AG04450 (cell line): Measurements from ENCODE around the gene GLP1R. TPM values are rescaled to one million over a fixed set of nuclear protein-coding genes. Genes with fewer than 3 reads are reported as not detected.

Experiments used
- CTCF ChIA-PET: fragments of 300-600, 350-600 bp; formaldehyde crosslinking; extraction: SDS; loops from one replicate; lab custom pipeline; 2022; ENCODE audit warnings: antibody characterized with exemption, inconsistent platforms; lab: Charles Lee
- POLR2A ChIA-PET: fragments of 350-600 bp; formaldehyde crosslinking; extraction: SDS; loops from one replicate; lab custom pipeline; 2021; ENCODE audit warnings: antibody characterized with exemption, inconsistent platforms; lab: Yijun Ruan, JAX
- DNase-seq: peaks from one replicate; pipeline ENCODE4 v3.0.0-alpha.2; 2011; ENCODE audit warnings: low read depth, low spot score
- H3K27ac ChIP-seq: one replicate; pipeline ENCODE4 v1.5.1; 2012; ENCODE audit warnings: low read depth, low read length, control low read depth
- H3K27me3 ChIP-seq: one replicate; pipeline ENCODE4 v1.6.0; 2012; ENCODE audit warnings: low read length; ENCODE audit not compliant: control insufficient read depth, insufficient read depth
- H3K4me3 ChIP-seq: 2 replicates; pipeline ENCODE4 v1.5.1; 2011; ENCODE audit warnings: mild to moderate bottlenecking, low read depth, low read length, control low read depth
- H3K9me3 ChIP-seq: 2 replicates; pipeline ENCODE4 v1.5.1; 2012; ENCODE audit warnings: low read length; ENCODE audit not compliant: control insufficient read depth, insufficient read depth
- polyA plus RNA-seq: library from polyadenylated mRNA; depleted of rRNA; stranded (reverse); fragments of >200 nt; gene quantifications from 2 replicates; pipeline ENCODE4 v1.2.3, GENCODE V29; 2011
- TF ChIP-seq, protein P1 (sequence below): IDR thresholded peaks from 2 replicates; pipeline ENCODE4 v1.5.1; 2011; ENCODE audit warnings: low read depth, low read length, control low read depth, inconsistent platforms

Gene GLP1R
- polyA plus RNA-seq, 1 experiment = not detected

DNA sequence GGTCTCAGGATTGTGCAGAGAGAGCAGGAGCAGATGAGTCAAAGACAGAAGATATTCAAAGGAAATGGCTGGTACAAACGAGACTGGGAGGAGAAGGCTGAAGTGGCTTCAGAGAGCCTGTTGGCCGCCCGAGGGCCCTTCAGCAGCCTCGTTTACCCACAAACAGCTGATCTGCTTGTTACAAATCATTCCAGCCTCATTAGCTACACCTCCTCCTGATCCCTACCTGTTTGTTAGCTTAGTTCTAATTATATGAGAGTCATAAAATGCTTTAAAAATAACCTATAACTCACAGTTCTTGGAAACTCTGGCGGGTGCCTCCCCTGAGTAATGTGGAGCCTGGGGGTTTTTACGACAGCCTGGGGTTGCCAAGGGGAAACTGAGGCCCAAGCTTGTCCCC, 12.6 kb downstream of the GLP1R start:
- Histone ChIP-seq H3K27ac (no peak overlapping the region), H3K4me3 (no peak overlapping the region), H3K9me3 (no peaks in the 10 kb centered on the region), H3K27me3 (no peaks in the 10 kb centered on the region)
- ChIA-PET CTCF (interaction anchor here (0.8 kb wide), 1 partner anchor 249 kb away, joined by 3 read pairs; no protein-coding TSS in a partner anchor), POLR2A (no interaction called here)
- TF ChIP-seq, protein P1, sequence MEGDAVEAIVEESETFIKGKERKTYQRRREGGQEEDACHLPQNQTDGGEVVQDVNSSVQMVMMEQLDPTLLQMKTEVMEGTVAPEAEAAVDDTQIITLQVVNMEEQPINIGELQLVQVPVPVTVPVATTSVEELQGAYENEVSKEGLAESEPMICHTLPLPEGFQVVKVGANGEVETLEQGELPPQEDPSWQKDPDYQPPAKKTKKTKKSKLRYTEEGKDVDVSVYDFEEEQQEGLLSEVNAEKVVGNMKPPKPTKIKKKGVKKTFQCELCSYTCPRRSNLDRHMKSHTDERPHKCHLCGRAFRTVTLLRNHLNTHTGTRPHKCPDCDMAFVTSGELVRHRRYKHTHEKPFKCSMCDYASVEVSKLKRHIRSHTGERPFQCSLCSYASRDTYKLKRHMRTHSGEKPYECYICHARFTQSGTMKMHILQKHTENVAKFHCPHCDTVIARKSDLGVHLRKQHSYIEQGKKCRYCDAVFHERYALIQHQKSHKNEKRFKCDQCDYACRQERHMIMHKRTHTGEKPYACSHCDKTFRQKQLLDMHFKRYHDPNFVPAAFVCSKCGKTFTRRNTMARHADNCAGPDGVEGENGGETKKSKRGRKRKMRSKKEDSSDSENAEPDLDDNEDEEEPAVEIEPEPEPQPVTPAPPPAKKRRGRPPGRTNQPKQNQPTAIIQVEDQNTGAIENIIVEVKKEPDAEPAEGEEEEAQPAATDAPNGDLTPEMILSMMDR = no peak
- DNase-seq = no peak

DNA sequence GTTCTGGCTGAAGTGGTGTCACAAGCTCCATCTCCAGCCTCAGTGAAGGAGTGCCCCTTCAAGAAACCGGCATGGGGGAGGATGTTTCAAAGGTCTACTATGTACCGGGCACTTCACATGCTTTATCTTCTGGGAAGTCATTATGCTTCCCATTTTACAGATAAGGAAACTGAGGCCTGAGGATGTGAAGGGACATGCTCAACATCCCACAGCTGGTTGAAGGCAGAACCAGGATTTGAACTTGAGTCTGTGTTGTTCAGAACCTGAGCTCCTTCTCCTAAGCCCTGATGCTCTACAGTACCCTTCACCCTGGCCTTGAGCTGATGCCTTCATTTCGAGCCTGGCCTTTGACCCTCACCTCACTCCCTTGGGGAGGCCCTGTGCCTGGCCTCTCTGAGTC, 13.0 kb downstream of the GLP1R start:
- TF ChIP-seq, protein P1 = no peak
- DNase-seq = no peak
- ChIA-PET CTCF (no interaction called here), POLR2A (no interaction called here)
- Histone ChIP-seq H3K9me3 (no peaks in the 10 kb centered on the region), H3K27ac (no peak overlapping the region), H3K27me3 (no peaks in the 10 kb centered on the region), H3K4me3 (no peak overlapping the region)

DNA sequence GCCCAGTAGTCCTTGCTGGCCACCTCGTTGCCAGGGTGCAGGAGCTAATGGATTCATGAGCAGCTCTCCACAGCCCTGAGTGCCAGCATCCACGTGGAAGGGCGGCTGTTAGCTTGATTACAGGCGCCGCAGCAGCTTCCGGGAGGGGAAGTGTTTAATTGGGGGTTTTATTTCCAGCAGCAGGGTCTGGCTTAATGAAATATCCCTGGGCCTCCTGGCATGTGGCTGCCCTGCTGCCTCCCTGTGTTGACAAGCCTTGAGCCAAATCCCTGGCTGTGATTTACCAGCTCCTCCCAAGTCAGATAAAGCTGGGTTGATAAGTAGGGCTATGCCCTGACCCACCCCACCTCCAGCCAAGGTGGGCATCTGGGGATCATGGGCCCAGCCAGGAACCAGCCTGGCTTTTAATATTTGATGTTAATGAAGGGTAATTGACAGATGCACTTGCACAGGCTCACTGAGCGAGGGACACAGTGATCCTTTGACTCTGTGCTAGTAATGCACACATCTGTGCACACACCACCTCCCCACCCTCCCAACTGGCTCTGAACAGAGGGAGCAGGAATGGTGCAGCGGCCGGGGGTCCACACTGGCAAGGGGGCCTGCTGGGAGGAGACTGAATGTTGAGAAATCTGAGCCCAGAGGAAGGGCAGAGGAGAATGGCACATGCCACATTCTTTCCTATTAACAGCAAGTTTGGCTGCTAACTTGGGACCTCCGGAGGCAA, 13.6 kb downstream of the GLP1R start:
- POLR2A ChIA-PET = no interaction called here
- CTCF ChIA-PET = no interaction called here
- Histone ChIP-seq H3K27ac (no peak overlapping the region), H3K4me3 (no peak overlapping the region), H3K9me3 (no peaks in the 10 kb centered on the region), H3K27me3 (no peaks in the 10 kb centered on the region)
- TF ChIP-seq, protein P1 = no peak
- no peak for DNase-seq

DNA sequence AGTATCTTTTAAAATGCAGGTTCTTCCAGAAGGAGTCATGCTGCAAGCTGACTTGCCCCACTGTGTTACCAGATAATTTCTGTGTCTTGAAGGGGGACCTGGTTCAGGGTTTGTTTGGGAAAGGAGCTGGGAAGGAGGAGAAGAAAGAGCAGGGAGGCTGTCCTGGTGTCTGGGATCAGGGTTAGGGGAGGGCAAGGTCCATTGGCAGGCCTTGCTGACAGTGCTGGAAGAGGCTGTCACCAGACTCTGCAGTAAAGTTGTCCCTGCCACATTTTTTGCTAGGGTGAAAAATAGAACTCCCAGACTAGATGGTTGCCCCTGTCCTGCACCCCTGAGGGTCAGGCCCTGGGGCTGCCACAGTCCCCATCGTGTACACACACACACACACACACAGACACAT, 14.9 kb downstream of the GLP1R start:
- H3K9me3 ChIP-seq = no peaks in the 10 kb centered on the region
- DNase-seq = no peak
- TF ChIP-seq, protein P1 = no peak
- H3K4me3 ChIP-seq = no peak overlapping the region
- no peak overlapping the region for H3K27ac ChIP-seq
- ChIA-PET CTCF (no interaction called here), POLR2A (no interaction called here)
- no peaks in the 10 kb centered on the region for H3K27me3 ChIP-seq

DNA sequence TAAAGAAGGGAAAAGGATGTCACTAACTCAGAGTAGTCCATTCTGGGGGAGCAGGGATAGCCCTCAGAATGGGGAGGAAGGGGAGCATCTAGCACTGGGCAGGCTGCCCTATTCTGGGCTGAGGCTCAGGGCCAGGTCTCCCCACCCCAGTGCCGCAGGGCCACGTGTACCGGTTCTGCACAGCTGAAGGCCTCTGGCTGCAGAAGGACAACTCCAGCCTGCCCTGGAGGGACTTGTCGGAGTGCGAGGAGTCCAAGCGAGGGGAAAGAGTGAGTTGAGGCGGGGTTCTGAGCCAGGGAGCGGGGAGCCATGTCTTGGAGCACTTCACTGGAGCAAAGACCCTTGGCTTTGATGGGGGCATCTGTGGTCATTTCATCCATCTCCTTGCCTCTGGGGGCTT, 17.0 kb downstream of the GLP1R start:
- DNase-seq = no peak
- POLR2A ChIA-PET = no interaction called here
- CTCF ChIA-PET = no interaction called here

More for the DNA sequence above, 17.0 kb downstream of the GLP1R start:
- no peak overlapping the region for H3K4me3 ChIP-seq
- H3K9me3 ChIP-seq = no peaks in the 10 kb centered on the region
- TF ChIP-seq, protein P1 = no peak
- no peak overlapping the region for H3K27ac ChIP-seq
- H3K27me3 ChIP-seq = no peaks in the 10 kb centered on the region
